ENCODE data around the gene RPTOR. TPM values are rescaled to one million over a fixed set of nuclear protein-coding genes. Genes with fewer than 3 reads are reported as not detected.

The RPTOR gene
- polyA plus RNA-seq, 1 donor from 2014 or later, result 8.0 TPM

- H3K27me3 ChIP-seq (ENCODE audit: insufficient read depth, low read depth, low read length), result no peaks in the 10 kb centered on the region
- no peak overlapping the region for H2AFZ ChIP-seq (ENCODE audit: low read depth, low read length)
- H4K20me1 ChIP-seq (ENCODE audit: insufficient read depth), result no peaks in the 10 kb centered on the region
- H3K4me3 ChIP-seq (ENCODE audit: low read length), result no peak overlapping the region
- peaks cover 12% of the 10 kb centered on the region for H3K79me2 ChIP-seq (replicated peaks; ENCODE audit: insufficient read depth, low read length)
- H3K4me2 ChIP-seq (ENCODE audit: low read length), result no peak overlapping the region
- H3K36me3 ChIP-seq (ENCODE audit: insufficient read depth, low read length), result no peaks in the 10 kb centered on the region
- H3K9me3 ChIP-seq (ENCODE audit: low read length), result no peaks in the 10 kb centered on the region
- no peak overlapping the region for H3K27ac ChIP-seq (ENCODE audit: low read length)
- no peak overlapping the region for H3K9ac ChIP-seq (ENCODE audit: low read length)
- no peak for TF ChIP-seq SMC3 (conservative IDR thresholded peaks at IDR 0.05; ENCODE audit: poor library complexity)
- TF ChIP-seq EP300 (conservative IDR thresholded peaks at IDR 0.05; ENCODE audit: poor library complexity, severe bottlenecking), result no peak
- TF ChIP-seq MXI1 (conservative IDR thresholded peaks at IDR 0.05; ENCODE audit: poor library complexity, severe bottlenecking), result no peak
- TF ChIP-seq RAD21 (conservative IDR thresholded peaks at IDR 0.05), result no peak
- no peak for TF ChIP-seq POLR2AphosphoS5 (IDR thresholded peaks at IDR 0.05)
- no peak for TF ChIP-seq REST (IDR thresholded peaks at IDR 0.05; ENCODE audit: borderline replicate concordance)
- no peak for TF ChIP-seq TAF1 (IDR thresholded peaks at IDR 0.05; ENCODE audit: low read depth)
- no peak for TF ChIP-seq EZH2 (IDR thresholded peaks at IDR 0.05; ENCODE audit: borderline replicate concordance, insufficient read depth, low read length, poor library complexity, severe bottlenecking)
- no peak for TF ChIP-seq CTCF (IDR thresholded peaks at IDR 0.05; ENCODE audit: poor library complexity, severe bottlenecking)
- no peaks in the 10 kb centered on the region for H3F3A ChIP-seq (ENCODE audit: insufficient read depth, low read length, poor library complexity, severe bottlenecking)
- no peaks in the 10 kb centered on the region for H3K9me2 ChIP-seq (ENCODE audit: insufficient read depth, low read length)
These were observed 50.0 kb downstream of the RPTOR start for GRCh38 chr17:80594431-80595269.

GRCh38 chr17:80596760-80597608 lies 52.3 kb downstream of the RPTOR start:
- Histone ChIP-seq H3K27ac (ENCODE audit: low read length) (no peak overlapping the region), H3K27me3 (ENCODE audit: insufficient read depth, low read depth, low read length) (no peaks in the 10 kb centered on the region), H4K20me1 (ENCODE audit: insufficient read depth) (no peaks in the 10 kb centered on the region), H3K9me2 (ENCODE audit: insufficient read depth, low read length) (no peaks in the 10 kb centered on the region), H3K36me3 (ENCODE audit: insufficient read depth, low read length) (no peaks in the 10 kb centered on the region), H3K4me2 (ENCODE audit: low read length) (no peak overlapping the region), H3K4me3 (ENCODE audit: low read length) (no peak overlapping the region), H2AFZ (ENCODE audit: low read depth, low read length) (no peak overlapping the region), H3K9ac (ENCODE audit: low read length) (no peak overlapping the region), H3K9me3 (ENCODE audit: low read length) (no peaks in the 10 kb centered on the region), H3F3A (ENCODE audit: insufficient read depth, low read length, poor library complexity, severe bottlenecking) (no peaks in the 10 kb centered on the region), H3K79me2 (replicated peaks; ENCODE audit: insufficient read depth, low read length) (peaks cover 12% of the 10 kb centered on the region)
- TF ChIP-seq POLR2AphosphoS5 (IDR thresholded peaks at IDR 0.05) (no peak), CTCF (IDR thresholded peaks at IDR 0.05; ENCODE audit: poor library complexity, severe bottlenecking) (no peak), RAD21 (conservative IDR thresholded peaks at IDR 0.05) (no peak), REST (IDR thresholded peaks at IDR 0.05; ENCODE audit: borderline replicate concordance) (no peak), MXI1 (conservative IDR thresholded peaks at IDR 0.05; ENCODE audit: poor library complexity, severe bottlenecking) (no peak), EZH2 (IDR thresholded peaks at IDR 0.05; ENCODE audit: borderline replicate concordance, insufficient read depth, low read length, poor library complexity, severe bottlenecking) (no peak), EP300 (conservative IDR thresholded peaks at IDR 0.05; ENCODE audit: poor library complexity, severe bottlenecking) (no peak), TAF1 (IDR thresholded peaks at IDR 0.05; ENCODE audit: low read depth) (no peak), SMC3 (conservative IDR thresholded peaks at IDR 0.05; ENCODE audit: poor library complexity) (no peak)
